Suprapubic skin (tissue), 4 donors: ENCODE data around the gene DBH.

ENCODE experiments used
- EP300 ChIP-seq: sonication (generic); formaldehyde crosslinking; IDR thresholded peaks from one replicate; pipeline ENCODE4 v1.6.1; 2017; ENCODE audit warnings: antibody characterized with exemption
- POLR2A ChIP-seq, 2 donors: fragments of 450-650 bp; IDR thresholded peaks; one replicate each; pipeline ENCODE4 v1.6.1; 2017; ENCODE audit warnings: antibody characterized with exemption in 2 of 2, mild to moderate bottlenecking in 2 of 2, moderate library complexity in 2 of 2
- POLR2AphosphoS5 ChIP-seq, 3 donors: sonication (generic); formaldehyde crosslinking; IDR thresholded peaks; one replicate each; pipeline ENCODE4 v1.6.1; 2017; ENCODE audit warnings: antibody characterized with exemption in 3 of 3
- TF ChIP-seq, protein P1 (sequence below), 2 donors: fragments of 200-600 bp in 1 of 2; fragments of 450-650 bp in 1 of 2; sonication (generic) in 1 of 2; IDR thresholded peaks; one replicate each; pipeline ENCODE4 v1.5.1; 2016 to 2019; ENCODE audit warnings: antibody characterized with exemption in 2 of 2, mild to moderate bottlenecking in 1 of 2, moderate library complexity in 1 of 2

DNA sequence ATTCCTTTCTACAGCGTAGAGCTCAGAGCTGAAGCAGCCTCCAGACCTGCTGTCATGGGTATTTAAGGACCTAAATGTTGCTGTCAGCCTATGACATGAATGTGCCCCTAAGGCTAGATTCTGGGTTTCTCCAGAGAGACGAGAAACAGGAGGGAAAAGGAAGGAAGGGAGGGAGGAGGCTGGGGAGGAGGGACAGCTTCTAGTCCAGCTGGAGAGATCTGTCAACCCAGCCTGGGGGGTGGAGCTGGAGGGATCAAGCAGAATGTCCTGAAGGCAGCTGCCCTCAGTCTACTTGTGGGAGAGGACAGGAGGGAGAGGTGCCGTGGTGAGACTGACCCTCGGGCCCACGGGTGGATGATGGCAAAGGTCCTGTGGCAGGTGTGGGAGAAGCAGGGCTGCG lies 1.1 kb upstream of the DBH start:
- TF ChIP-seq, protein P1, sequence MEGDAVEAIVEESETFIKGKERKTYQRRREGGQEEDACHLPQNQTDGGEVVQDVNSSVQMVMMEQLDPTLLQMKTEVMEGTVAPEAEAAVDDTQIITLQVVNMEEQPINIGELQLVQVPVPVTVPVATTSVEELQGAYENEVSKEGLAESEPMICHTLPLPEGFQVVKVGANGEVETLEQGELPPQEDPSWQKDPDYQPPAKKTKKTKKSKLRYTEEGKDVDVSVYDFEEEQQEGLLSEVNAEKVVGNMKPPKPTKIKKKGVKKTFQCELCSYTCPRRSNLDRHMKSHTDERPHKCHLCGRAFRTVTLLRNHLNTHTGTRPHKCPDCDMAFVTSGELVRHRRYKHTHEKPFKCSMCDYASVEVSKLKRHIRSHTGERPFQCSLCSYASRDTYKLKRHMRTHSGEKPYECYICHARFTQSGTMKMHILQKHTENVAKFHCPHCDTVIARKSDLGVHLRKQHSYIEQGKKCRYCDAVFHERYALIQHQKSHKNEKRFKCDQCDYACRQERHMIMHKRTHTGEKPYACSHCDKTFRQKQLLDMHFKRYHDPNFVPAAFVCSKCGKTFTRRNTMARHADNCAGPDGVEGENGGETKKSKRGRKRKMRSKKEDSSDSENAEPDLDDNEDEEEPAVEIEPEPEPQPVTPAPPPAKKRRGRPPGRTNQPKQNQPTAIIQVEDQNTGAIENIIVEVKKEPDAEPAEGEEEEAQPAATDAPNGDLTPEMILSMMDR (IDR thresholded peaks at IDR 0.05), result no peak
- TF ChIP-seq POLR2A (IDR thresholded peaks at IDR 0.05) (no peak), POLR2AphosphoS5 (IDR thresholded peaks at IDR 0.05) (no peak), EP300 (no peak)
